BJ (cell line): ENCODE measurements around the gene TGFB1I1. TPM values are rescaled to one million over a fixed set of nuclear protein-coding genes. Genes with fewer than 3 reads are reported as not detected.

Source experiments
- CTCF ChIA-PET: fragments of 350-600 bp; formaldehyde crosslinking; extraction: SDS; loops from one replicate; lab custom pipeline; 2021; ENCODE audit warnings: antibody characterized with exemption, inconsistent platforms; lab: Yijun Ruan, JAX
- POLR2A ChIA-PET: fragments of 300-600 bp; sonication (Branson Sonifier 250); formaldehyde crosslinking; extraction: SDS; loops from one replicate; lab custom pipeline; 2021; ENCODE audit warnings: antibody characterized with exemption; lab: Charles Lee
- DNase-seq: peaks from one replicate; pipeline ENCODE4 v3.0.0-alpha.2; 2011; ENCODE audit warnings: low read depth
- H3K27me3 ChIP-seq: 2 replicates; pipeline ENCODE4 v1.6.0; 2011; ENCODE audit warnings: low read length; ENCODE audit not compliant: control insufficient read depth, insufficient read depth
- H3K36me3 ChIP-seq: 2 replicates; pipeline ENCODE4 v1.5.1; 2011; ENCODE audit warnings: low read length; ENCODE audit not compliant: control insufficient read depth, insufficient read depth
- H3K4me3 ChIP-seq: 2 replicates; pipeline ENCODE4 v1.5.1; 2011; ENCODE audit warnings: low read depth, mild to moderate bottlenecking, control low read depth, low read length
- polyA plus RNA-seq: library from polyadenylated mRNA; depleted of rRNA; stranded (reverse); fragments of >200 nt; gene quantifications from 2 replicates; pipeline ENCODE4 v1.2.3, GENCODE V29; 2011
- TF ChIP-seq, protein P1 (sequence below): IDR thresholded peaks from 2 replicates; pipeline ENCODE4 v1.5.1; 2011; ENCODE audit warnings: low read depth, mild to moderate bottlenecking, control low read depth, inconsistent platforms, low read length, moderate library complexity; ENCODE audit not compliant: insufficient read depth

Gene TGFB1I1
- polyA plus RNA-seq, 1 experiment: 92.3 TPM

DNA sequence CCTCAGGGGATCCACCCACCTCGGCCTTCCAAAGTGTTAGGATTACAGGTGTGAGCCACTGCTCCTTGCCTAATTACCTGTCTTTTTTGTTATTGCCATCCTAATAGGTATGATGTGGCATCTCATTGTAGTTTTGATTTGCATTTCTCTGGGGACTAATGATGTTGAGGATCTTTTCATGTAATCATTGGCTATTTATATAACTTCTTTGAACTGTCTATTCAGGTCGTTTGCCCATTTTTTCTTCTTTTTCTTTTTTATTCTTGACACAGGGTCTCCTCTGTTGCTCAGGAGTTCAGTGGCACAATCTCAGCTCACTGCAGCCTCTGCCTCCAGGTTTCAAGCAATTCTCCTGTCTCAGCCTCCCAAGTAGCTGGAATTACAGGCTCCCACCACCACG is 1.3 kb upstream of the TGFB1I1 start:
- Histone ChIP-seq H3K36me3 (peaks cover 18% of the 10 kb centered on the region), H3K27me3 (no peaks in the 10 kb centered on the region), H3K4me3 (no peak overlapping the region)
- ChIA-PET POLR2A (no interaction called here), CTCF (interaction anchor here (4.8 kb wide), 1 partner anchor 11 kb away, joined by 52 read pairs; the partner anchor contains the start of gene ARMC5)
- no peak for DNase-seq
- TF ChIP-seq, protein P1, sequence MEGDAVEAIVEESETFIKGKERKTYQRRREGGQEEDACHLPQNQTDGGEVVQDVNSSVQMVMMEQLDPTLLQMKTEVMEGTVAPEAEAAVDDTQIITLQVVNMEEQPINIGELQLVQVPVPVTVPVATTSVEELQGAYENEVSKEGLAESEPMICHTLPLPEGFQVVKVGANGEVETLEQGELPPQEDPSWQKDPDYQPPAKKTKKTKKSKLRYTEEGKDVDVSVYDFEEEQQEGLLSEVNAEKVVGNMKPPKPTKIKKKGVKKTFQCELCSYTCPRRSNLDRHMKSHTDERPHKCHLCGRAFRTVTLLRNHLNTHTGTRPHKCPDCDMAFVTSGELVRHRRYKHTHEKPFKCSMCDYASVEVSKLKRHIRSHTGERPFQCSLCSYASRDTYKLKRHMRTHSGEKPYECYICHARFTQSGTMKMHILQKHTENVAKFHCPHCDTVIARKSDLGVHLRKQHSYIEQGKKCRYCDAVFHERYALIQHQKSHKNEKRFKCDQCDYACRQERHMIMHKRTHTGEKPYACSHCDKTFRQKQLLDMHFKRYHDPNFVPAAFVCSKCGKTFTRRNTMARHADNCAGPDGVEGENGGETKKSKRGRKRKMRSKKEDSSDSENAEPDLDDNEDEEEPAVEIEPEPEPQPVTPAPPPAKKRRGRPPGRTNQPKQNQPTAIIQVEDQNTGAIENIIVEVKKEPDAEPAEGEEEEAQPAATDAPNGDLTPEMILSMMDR: no peak

DNA sequence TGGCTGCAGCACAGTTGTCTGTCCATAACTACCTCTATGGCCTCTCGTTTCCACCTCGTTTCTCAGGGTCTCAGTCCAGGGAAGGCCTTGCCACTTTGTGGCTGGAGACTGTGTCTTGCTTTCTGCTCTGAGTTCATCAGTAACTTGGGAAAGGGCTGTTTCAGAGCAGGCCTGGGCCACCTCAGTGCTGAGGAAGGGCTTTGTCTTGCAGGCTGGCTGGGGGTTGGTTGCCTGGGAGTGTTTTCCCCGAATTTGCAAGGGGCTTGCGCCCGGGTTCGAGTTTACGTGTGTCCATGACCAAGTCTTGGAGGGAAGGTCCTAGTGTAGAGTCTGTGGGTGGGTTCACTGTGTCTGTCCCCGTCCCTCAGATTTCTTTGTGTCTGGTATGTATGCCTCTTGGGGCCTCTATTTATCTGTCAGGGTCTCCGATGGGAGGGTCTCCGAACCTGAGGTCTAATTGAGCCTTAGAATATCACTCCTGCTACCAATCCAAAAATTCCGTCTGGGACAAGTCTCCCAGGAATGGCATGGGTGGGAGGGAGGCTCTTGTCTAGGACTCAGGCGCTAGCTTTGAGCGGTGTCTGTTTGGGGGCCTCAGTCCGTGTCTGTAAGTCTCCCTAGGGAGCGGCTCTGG is 594 bp upstream of the TGFB1I1 start:
- no peak for DNase-seq
- ChIA-PET CTCF (interaction anchor here (4.8 kb wide), 1 partner anchor 11 kb away, joined by 52 read pairs; the partner anchor contains the start of gene ARMC5), POLR2A (interaction anchor here (0.6 to 0.8 kb wide), 4 partner anchors 11 to 570 kb away, joined by 3 to 6 read pairs (median 4); partner anchors contain the start of genes ARMC5 and RUSF1)
- TF ChIP-seq, protein P1: no peak
- Histone ChIP-seq H3K27me3 (no peaks in the 10 kb centered on the region), H3K4me3 (peak overlapping the region; percentile 90), H3K36me3 (peaks cover 15% of the 10 kb centered on the region)

DNA sequence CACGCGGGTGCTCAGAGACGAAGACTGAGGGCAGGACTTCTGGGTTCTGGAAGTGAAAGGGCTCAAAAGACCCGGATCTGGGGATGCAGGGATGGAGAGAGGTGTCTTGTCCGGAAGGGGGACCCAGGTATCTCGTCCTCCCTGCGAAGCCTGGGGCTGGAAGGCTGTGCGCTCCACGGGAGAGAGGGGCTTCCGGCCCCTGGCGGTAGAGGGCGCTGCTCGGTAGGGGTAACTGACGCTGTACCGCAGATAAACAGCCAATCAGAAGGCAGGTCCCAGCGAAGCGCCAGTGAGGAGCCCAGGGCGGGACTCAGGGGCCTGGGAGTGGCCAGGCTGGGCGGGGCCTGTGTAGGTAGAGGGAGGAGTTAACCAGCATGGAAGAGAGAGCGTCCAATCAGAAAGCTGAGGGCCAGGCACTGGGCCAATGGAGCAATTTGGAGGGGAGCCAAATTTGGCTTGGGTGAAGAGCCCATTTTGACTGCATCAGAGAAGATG is 804 bp downstream of the TGFB1I1 start:
- H3K27me3 ChIP-seq: no peaks in the 10 kb centered on the region
- ChIA-PET CTCF (interaction anchor here (0.6 to 1.0 kb wide), 7 partner anchors 12 to 293 kb away, joined by 3 to 10 read pairs (median 3); partner anchors contain the start of genes ARMC5, FUS and ZNF843), POLR2A (interaction anchor here (0.6 kb wide), 2 partner anchors 523 to 531 kb away, joined by 3 read pairs; no protein-coding TSS in a partner anchor)
- TF ChIP-seq, protein P1: peak; percentile 82
- peak; percentile 58 for DNase-seq
- H3K36me3 ChIP-seq: peaks cover 24% of the 10 kb centered on the region
- peak overlapping the region; percentile 90 for H3K4me3 ChIP-seq

DNA sequence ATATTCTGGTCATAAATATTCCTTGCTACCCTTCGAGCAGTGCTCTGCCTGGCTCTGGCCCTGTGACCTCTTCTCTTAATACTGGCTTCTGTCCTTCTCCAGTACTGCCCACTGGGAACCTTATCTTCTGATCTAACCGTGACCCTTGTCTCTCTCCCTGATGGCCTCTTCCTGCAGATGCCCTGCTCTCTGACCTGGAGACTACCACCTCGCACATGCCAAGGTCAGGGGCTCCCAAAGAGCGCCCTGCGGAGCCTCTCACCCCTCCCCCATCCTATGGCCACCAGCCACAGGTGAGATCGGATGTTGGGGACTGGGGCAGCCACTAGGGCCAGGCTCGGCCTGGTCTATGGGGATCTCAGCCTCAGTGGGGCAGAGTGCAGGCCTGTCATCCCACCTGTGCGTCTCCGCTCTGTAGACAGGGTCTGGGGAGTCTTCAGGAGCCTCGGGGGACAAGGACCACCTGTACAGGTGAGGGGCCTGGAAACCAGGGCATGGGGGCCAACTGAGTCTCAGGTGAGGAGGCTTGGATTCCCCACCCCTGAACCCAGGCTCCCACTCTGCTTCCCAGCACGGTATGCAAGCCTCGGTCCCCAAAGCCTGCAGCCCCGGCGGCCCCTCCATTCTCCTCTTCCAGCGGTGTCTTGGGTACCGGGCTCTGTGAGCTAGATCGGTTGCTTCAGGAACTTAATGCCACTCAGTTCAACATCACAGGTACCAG is 1.5 kb downstream of the TGFB1I1 start:
- TF ChIP-seq, protein P1: no peak
- Histone ChIP-seq H3K27me3 (no peaks in the 10 kb centered on the region), H3K4me3 (no peak overlapping the region), H3K36me3 (peaks cover 30% of the 10 kb centered on the region)
- POLR2A ChIA-PET: interaction anchor here (0.6 to 1.0 kb wide), 2 partner anchors 21 to 532 kb away, joined by 3 read pairs; no protein-coding TSS in a partner anchor
- no peak for DNase-seq
- CTCF ChIA-PET: interaction anchor here (0.6 to 2.1 kb wide), 8 partner anchors 12 to 293 kb away, joined by 3 to 10 read pairs (median 3); partner anchors contain the start of genes ARMC5, FUS and ZNF843
